Heart left ventricle (tissue), 16 donors: ENCODE results near the gene ROBO3. TPM values are rescaled to one million over a fixed set of nuclear protein-coding genes. Genes with fewer than 3 reads are reported as not detected.

ENCODE experiments used
- ATAC-seq, 4 donors: fragments of 200-7000 bp; cut with Tn5 transposase; one replicate each; pipeline ENCODE4 v1.9.1; 2020 to 2022; ENCODE audit warnings: moderate library complexity in 4 of 4, mild to moderate bottlenecking in 3 of 4, moderate number of reproducible peaks in 1 of 4
- DNase-seq, 5 donors: peaks; one replicate each; pipeline ENCODE4 v3.0.0-alpha.2; 2020
- H3K27ac ChIP-seq, 12 donors: fragments of 200-600 bp; sonication (generic) in 4 of 12; one replicate each; pipeline versions ENCODE4 v1.5.0 to v1.8.0; 2016 to 2022; ENCODE audit warnings: mild to moderate bottlenecking in 2 of 12
- H3K27me3 ChIP-seq, 9 donors: fragments of 200-600 bp; sonication (generic) in 2 of 9; one replicate each; pipeline versions ENCODE4 v1.5.1 to v1.8.0; 2016 to 2022; ENCODE audit warnings: mild to moderate bottlenecking in 3 of 9
- H3K36me3 ChIP-seq, 9 donors: fragments of 200-600 bp; sonication (generic) in 2 of 9; one replicate each; pipeline versions ENCODE4 v1.5.0 to v1.8.0; 2018 to 2022; ENCODE audit warnings: mild to moderate bottlenecking in 2 of 9
- H3K4me1 ChIP-seq, 12 donors: fragments of 200-600 bp; sonication (generic) in 4 of 12; one replicate each; pipeline versions ENCODE4 v1.5.0 to v1.8.0; 2016 to 2022; ENCODE audit warnings: mild to moderate bottlenecking in 3 of 12
- H3K4me3 ChIP-seq, 12 donors: fragments of 200-600 bp; sonication (generic) in 4 of 12; one replicate each; pipeline versions ENCODE4 v1.5.0 to v1.8.0; 2017 to 2022; ENCODE audit warnings: mild to moderate bottlenecking in 9 of 12, moderate library complexity in 4 of 12
- H3K9me3 ChIP-seq, 12 donors: fragments of 200-600 bp; sonication (generic) in 4 of 12; one replicate each; pipeline versions ENCODE4 v1.5.0 to v1.8.0; 2016 to 2022; ENCODE audit warnings: mild to moderate bottlenecking in 1 of 12
- POLR2A ChIP-seq, 2 donors: fragments of 450-650 bp; IDR thresholded peaks; one replicate each; pipeline ENCODE4 v1.6.1; 2017; ENCODE audit warnings: antibody characterized with exemption in 2 of 2, mild to moderate bottlenecking in 2 of 2, moderate library complexity in 2 of 2
- WGBS, 4 donors: extraction: QIAGEN DNeasy Blood & Tissue Kit in 2 of 4; methylation state at CpG; one replicate each; pipeline versions ENCODE4 v1.1.5 to v1.1.7; 2013 to 2018; 5-methylcytosine and 5-hydroxymethylcytosine counted together
- intact Hi-C, 10 donors: fragments of 100-400 bp; cut with DNase I; formaldehyde crosslinking; loops; one replicate each; pipeline versions ENCODE4 v1.11.1 to v1.14.2; 2022
- polyA plus RNA-seq, 2 donors: library from polyadenylated mRNA; stranded (reverse); fragments of 200-250 nt; gene quantifications; one replicate each; pipeline ENCODE4 v1.2.3, GENCODE V29; 2013
- total RNA-seq, 9 donors: library from RNA; depleted of rRNA in 2 of 9; stranded (reverse); fragments of >200 nt in 2 of 9; fragmentation: NEBNext Ultra II Directional in 3 of 9; extraction: Animal tissue kit (Norgen Biotek cat#: 25700) in 3 of 9; gene quantifications; one replicate each; pipeline versions ENCODE4 v1.1.0 to v1.2.4, GENCODE V29; 2016 to 2023
- TF ChIP-seq, protein P1 (sequence below), 12 donors: fragments of 200-600 bp; sonication (generic) in 4 of 12; IDR thresholded peaks; one replicate each; pipeline versions ENCODE4 v1.5.0 to v1.8.0; 2018 to 2022; ENCODE audit warnings: antibody characterized with exemption in 12 of 12, mild to moderate bottlenecking in 5 of 12
- donor health status: ischemic (EF 13 %, LVEDD 7.1; RV severe dilation, severe dysfunction).
- donor health status: healthy with polysubstance abuse.
- donor health status: DM: no; HTN: yes; CAD: no.
- donor health status: DM: no; HTN: no; CAD: no.
- donor health status: ischemic (EF 25% LVEDD 6.9; RV normal size, moderate dysfunction).
- donor health status: ischemic (EF 25% LVEDD 5.7; RV mildly dilated, moderate dysfunction).
- donor health status: healthy.
- donor health status: DM: yes; HTN: yes; CAD: no.
- donor health status: ischemic (EF 35%, LVEDD 5.7; RV mildly dilated, moderate dysfunction).
- donor health status: nonischemic (EF 11% LVEDD 7.7; RV severe dilation, severe dysfunction).
- donor health status: DM: yes; HTN: yes; CAD: no.
- donor health status: PGD.
- donor health status: ischemic (EF 29% LVEDD 5.4; RV normal size, mild dysfunction).
- donor health status: nonischemic (EF 23%, LVEDD 6.1; RV moderate dilation, normal function).

The ROBO3 gene
- total and polyA plus RNA-seq, 11 donors, result 2.5 to 18.6 (median 3.2) TPM

DNA sequence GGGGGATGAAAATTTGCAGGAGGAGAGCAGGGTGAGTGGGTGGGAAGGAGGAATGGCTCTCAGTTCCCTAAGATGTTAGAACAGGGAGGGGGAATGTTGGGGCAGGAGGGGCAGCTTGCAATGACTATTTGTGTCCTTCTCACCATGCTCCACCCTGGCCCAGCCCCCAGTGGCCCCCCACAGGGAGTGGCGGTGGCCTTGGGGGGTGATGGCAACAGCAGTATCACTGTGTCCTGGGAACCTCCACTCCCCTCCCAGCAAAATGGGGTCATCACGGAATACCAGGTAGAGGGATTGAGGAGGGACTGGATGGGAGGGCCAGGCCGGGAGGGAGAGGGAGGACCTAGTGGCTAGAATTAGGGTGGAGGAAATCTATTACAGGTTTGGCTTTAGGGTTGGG lies 10.2 kb downstream of the ROBO3 start:
- Histone ChIP-seq H3K4me1 (peaks cover 0 to 31% (median 20%) of the 10 kb centered on the region in 12 donors), H3K27me3 (peaks cover 5 to 58% (median 22%) of the 10 kb centered on the region in 9 donors), H3K9me3 (no peaks in the 10 kb centered on the region), H3K27ac (peak overlapping the region in 2 of 12 donors; percentile 77 to 89), H3K36me3 (no peaks in the 10 kb centered on the region), H3K4me3 (peak overlapping the region in 8 of 12 donors; percentile 39 to 82 (median 62))
- no peak for TF ChIP-seq POLR2A (IDR thresholded peaks at IDR 0.05)
- TF ChIP-seq, protein P1, sequence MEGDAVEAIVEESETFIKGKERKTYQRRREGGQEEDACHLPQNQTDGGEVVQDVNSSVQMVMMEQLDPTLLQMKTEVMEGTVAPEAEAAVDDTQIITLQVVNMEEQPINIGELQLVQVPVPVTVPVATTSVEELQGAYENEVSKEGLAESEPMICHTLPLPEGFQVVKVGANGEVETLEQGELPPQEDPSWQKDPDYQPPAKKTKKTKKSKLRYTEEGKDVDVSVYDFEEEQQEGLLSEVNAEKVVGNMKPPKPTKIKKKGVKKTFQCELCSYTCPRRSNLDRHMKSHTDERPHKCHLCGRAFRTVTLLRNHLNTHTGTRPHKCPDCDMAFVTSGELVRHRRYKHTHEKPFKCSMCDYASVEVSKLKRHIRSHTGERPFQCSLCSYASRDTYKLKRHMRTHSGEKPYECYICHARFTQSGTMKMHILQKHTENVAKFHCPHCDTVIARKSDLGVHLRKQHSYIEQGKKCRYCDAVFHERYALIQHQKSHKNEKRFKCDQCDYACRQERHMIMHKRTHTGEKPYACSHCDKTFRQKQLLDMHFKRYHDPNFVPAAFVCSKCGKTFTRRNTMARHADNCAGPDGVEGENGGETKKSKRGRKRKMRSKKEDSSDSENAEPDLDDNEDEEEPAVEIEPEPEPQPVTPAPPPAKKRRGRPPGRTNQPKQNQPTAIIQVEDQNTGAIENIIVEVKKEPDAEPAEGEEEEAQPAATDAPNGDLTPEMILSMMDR (IDR thresholded peaks at IDR 0.05), result no peak
- WGBS, 4 donors, result 47 to 69% (median 56%) methylated on average over 3 of the region's 3 CpGs
- intact Hi-C loops, result loop anchor here in 7 of 10 donors (2.0 to 10.0 kb wide), 5 partner anchors 49 to 118 kb away; partner anchors contain the start of gene CCDC15 (in 5 of the 7)
- no peak for ATAC-seq
- peak in 1 of 5 donors; percentile 19 for DNase-seq

DNA sequence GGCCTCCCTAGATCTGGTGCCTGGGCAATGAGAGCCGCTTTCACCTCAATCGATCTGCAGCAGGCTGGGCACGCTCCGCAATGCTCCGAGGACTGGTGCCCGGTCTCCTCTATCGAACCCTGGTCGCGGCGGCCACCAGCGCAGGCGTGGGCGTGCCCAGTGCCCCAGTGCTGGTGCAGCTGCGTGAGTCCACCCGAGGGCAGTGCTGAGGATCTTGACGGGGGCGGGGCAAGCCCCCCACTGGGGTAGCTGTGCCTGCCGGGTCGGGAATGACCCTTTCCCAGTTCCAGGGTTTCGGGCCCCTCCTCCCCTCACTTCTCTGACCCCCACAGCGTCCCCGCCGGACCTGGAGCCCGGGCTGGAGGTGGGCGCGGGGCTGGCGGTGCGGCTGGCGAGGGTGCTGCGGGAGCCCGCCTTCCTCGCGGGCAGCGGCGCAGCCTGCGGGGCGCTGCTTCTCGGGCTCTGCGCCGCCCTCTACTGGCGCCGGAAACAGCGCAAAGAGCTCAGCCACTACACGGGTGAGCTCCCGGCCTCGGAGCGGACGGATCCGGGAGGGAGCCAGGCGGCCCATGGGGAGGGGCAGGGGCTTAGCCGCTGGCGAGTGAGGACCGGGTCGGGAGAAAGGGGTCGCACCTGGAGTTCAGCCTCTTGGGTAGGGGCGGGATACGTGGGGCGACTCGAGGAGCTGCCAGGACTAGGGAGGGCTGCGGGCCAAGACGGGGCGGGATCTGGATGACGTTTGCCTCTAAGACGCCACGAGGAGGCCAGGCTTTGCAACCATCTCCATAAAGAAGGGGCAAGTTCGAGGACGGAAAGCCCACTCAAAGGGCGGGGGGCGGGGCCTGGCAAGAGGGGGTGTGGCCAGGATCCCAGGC lies 10.9 kb downstream of the ROBO3 start:
- peak overlapping the region; percentile 1 to 82 (median 60) for H3K4me3 ChIP-seq
- peaks cover 0 to 51% (median 14%) of the 10 kb centered on the region in 9 donors for H3K27me3 ChIP-seq
- peaks cover 0 to 31% (median 20%) of the 10 kb centered on the region in 12 donors for H3K4me1 ChIP-seq
- DNase-seq (peak; percentile 89 to 91 (median 89)), ATAC-seq (peak; percentile 79 to 92 (median 90))
- H3K9me3 ChIP-seq, result no peaks in the 10 kb centered on the region
- WGBS, 4 donors, result 1 to 4% (median 2%) methylated on average over 29 to 69 of the region's 69 CpGs
- intact Hi-C loops, result loop anchor here in 8 of 10 donors (2.0 to 10.0 kb wide), 7 partner anchors 21 to 119 kb away; partner anchors contain the start of genes CCDC15 (in 5 of the 8) and ROBO4 (in 1 of the 8)
- peak overlapping the region; percentile 70 to 98 (median 88) for H3K27ac ChIP-seq
- TF ChIP-seq, protein P1 (IDR thresholded peaks at IDR 0.05), result peak; percentile 47 to 92 (median 76)
- no peak for TF ChIP-seq POLR2A (IDR thresholded peaks at IDR 0.05)
- no peaks in the 10 kb centered on the region for H3K36me3 ChIP-seq

DNA sequence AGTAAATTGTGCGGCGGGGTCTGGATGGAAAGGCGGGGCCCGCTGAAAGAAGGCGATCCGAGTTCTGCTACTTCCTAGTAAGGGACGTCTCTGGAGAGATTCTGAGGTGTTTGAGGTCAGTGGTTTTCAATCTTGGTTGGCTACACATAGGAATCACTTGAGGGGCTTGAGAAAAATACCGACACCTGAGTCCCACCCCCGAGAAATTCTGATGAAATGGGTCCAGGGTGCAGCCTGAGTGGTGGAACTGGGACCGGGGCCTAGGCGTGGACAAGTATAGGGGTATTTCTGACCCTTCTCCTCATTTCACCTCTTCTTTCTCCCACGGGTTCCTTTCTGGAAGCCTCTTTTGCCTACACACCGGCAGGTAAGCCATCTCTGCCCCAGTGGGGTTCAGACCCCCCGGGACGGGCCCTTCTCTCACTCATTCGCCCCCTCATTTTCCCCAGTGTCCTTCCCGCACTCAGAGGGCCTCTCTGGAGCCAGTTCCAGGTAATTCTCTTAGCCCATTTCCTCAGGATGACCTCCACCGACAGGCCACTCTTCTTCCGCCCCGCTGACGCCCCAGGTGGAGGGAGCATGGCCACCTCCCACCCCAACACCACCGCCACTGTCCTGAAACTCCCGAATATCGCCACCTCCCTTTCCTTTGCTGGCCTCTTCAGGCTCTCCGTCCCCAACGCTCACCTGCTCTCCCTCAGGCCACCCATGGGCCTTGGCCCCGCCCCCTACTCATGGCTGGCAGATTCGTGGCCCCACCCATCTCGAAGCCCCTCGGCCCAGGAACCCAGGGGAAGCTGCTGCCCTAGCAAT lies 11.8 kb downstream of the ROBO3 start:
- intact Hi-C loops, result loop anchor here in 7 of 10 donors (2.0 to 10.0 kb wide), 7 partner anchors 20 to 120 kb away; partner anchors contain the start of genes CCDC15 (in 5 of the 7) and ROBO4 (in 1 of the 7)
- ATAC-seq (no peak), DNase-seq (peak in 2 of 5 donors; percentile 29 to 32)

More for the DNA sequence above, 11.8 kb downstream of the ROBO3 start:
- no peaks in the 10 kb centered on the region for H3K36me3 ChIP-seq
- 16 to 20% (median 19%) methylated on average over 29 to 30 of the region's 30 CpGs for whole genome bisulfite sequencing, 4 donors
- H3K27me3 ChIP-seq, result peaks cover 0 to 42% (median 13%) of the 10 kb centered on the region in 9 donors
- TF ChIP-seq, protein P1 (IDR thresholded peaks at IDR 0.05), result no peak
- TF ChIP-seq POLR2A (IDR thresholded peaks at IDR 0.05), result no peak
- H3K27ac ChIP-seq, result peak overlapping the region in 11 of 12 donors; percentile 36 to 98 (median 89)
- H3K4me1 ChIP-seq, result peaks cover 0 to 36% (median 21%) of the 10 kb centered on the region in 12 donors
- H3K9me3 ChIP-seq, result no peaks in the 10 kb centered on the region
- H3K4me3 ChIP-seq, result peak overlapping the region; percentile 1 to 82 (median 60)
